GM18517 (cell line): ENCODE data around the gene MREG.

Source experiments
- ATAC-seq: cut with Tn5 transposase; IDR thresholded peaks from one replicate; pipeline ENCODE4 v1.9.1; 2021; ENCODE audit warnings: mild to moderate bottlenecking, moderate library complexity; ENCODE audit not compliant: unreplicated experiment

Gene MREG

DNA sequence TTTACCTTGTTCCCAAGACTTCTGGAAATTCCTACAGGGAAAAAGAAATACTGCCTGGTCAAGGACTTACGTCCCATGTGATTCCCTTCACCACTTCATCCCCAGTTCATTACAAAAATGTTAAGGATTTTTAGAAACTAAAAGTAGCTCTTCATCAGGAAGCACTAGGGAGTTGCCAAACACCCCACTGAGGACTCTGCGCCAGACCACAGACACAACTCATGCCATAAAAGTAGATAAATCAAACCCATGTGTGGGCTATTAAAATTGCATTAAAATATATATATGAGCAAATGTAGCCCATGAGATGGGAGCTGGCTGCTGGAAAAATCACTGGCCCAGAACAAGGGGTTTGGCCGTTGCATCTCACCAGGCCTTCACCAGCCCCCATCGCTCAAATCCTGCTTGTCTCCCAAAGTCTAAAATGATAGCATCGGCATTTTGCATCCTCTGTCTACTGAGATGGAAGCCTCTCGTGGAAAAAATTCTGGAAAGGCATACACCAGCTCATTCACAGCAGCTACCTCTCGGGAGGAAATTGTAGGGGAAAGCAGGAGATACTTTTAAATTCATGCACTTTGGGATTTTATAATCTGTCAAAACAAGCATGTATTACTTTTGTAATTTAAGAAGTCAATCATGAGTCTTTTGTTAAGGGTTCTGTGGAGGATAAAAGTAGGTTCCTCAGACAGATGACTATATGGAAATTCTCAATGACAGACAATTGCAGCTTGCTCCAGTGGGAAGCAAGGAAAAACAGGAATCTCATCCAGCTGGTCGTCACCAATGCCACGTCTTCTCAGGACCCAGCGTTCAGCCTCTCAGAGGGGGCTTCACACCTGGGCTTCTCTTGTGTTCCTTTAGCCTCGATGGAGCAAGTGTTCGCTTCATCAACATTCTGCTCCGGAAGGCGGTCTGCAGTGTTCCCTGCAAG is 113.9 kb downstream of the MREG start:
- no peak for ATAC-seq

DNA sequence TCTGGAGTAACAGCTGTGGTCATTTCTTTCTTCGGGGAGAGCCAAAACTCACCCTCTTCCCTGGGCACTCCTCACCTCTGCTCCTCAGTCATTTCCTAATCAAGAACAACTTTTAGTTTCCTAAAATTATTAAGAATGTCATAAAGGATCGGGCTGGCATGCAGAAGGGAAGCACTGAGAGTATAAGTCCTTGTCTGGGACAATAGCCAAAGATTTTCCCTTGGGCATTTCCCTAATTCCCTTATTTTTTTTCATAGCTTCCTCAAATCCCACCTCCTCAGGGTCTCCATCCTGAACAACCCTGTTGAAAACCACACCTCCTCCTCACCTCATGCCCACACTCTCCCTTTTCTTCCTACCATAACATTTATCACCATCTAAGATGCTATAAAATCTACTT is 115.0 kb downstream of the MREG start:
- ATAC-seq = no peak

DNA sequence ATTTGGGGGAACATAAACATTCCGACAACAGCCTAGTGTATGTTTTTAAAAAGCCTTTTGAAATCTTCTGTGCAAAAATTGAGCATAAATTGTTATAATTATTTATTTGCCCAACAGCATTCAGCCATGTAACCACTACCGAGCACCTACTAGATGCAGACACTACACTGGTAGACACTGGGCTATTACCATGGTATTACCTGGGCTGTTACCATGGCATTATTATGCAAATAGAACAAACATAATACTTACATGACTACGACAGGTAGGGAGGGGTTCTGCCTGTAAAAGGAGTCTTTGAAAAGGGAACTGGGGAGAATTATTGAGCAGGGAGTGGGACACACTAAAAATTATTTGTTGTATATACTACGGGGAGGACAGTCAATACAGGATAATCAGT is 116.4 kb downstream of the MREG start:
- ATAC-seq = no peak

DNA sequence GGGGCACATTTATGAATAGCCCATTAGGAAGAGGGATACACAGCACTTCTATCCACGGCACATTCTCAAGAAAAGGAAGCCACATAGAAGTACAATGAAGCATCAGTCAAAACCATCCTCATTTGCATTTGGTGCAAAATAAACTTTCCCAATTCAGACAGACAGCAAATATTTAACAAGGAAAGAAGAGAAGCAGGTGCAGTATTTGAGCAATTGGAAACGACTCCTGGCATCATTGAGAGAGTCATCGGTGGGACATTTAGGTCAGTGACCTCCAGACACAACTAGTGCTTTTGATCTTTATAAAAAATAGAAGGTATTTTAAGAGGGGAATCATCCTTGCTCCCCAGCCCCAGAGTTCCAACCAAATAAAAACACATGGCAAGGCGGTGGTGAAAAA is 118.0 kb downstream of the MREG start:
- ATAC-seq = no peak
